ENCODE data around the gene LONRF2.

LONRF2 gene

DNA sequence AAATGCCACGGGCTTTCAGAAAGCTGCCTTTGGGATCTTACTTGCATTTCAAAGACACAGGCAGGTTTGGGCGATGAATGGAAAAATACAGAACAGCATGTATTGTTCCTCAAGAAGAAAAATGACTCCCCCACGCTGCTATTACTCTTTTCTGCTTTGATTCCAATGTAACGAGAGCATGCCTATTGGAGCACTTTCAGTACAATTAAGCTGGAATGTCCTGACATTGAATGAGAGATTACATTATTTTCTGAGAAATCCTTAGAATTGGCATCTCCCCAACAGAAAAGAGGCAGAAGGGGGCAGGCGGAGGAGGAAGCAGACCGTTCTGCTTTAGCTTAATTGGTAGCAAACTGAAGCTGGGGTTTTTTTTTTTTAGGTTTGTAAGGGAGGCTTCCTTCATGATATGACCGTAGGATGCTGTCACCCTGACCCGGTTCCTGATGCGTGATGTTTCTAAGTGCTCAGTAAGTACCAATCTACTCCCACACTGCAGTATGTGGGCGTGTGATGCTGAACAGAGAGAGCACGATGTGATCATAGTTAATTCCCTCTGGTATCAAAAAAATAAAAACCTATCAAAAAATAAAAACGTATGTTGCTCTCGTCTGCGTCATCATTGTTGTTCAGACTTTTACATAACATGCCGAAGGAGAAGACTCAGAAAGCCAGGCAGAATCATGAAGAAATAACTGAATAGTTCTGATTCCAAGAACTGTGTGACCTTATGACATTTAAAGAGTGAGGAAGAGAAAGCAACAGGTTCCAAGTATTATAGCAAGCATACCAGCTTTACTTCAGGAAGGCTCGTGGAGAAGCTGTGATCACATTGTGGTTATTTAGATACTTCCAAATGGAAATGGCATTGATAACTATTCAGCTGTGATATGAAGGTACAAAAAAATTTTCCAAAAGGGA, 40.5 kb downstream of the LONRF2 start:
- Histone ChIP-seq H3K9me3 (replicated peaks in 1 of 11) (no peaks in the 10 kb centered on the region), H4K20me1 (no peaks in the 10 kb centered on the region), H3K4me1 (no peaks in the 10 kb centered on the region), H3K36me3 (no peaks in the 10 kb centered on the region), H3K9ac (no peak overlapping the region), H3K27me3 (0 out of 22 replicates have a peak, but pooled peaks cover 0 to 4% (median 0%) of the 10 kb centered on the region in 11 experiments), H3K4me3 (no peak overlapping the region), H3K4me2 (no peak overlapping the region), H3K27ac (no peak overlapping the region)
- TF ChIP-seq Cebpa-rat (IDR thresholded peaks at IDR 0.05): no peak

DNA sequence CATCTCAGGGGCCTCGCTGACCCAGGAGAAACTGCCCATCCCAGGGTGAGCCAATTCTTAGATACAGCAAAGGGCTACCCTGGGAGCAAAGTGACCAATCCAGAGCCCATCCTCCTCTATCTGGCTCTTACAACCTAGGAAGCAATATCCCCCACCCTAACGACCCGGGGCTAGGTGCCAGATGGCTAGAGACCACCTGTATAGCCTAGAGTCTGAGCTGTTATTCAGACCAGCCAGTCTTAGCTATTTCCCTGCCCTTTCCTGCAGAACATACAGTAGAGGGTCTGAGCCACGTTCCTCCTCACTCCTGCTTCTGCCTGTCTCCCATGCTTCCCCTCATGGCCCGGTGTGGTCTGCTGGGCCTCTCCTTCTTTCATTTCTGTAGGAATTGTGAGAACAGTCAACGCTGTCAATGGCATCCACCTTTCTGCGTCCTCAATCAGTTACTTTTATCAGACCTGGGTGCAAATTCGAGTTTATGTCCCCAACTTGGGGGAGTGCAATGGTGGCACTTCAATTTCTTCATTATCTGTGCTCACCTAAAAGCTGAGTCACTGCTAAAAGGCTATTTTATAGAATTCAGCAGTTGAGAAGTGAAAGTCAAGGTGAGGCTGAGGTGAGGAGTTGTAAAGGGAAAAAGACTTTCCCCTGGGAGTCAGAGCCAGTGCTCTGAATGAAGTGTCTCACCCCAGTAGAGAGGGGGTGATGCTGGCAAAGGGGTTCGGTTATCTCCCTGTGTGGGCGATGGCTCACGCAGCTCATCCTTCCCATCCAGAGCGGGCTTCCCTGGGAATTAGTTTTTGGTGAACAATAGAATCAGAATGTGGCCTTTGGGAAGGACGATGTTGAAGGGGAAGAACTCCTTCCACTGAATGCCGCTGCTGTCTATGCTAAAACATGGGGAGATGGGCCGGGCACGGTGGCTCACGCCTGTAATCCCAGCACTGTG, 42.4 kb downstream of the LONRF2 start:
- TF ChIP-seq Cebpa-rat (IDR thresholded peaks at IDR 0.05): no peak
- H3K27me3 ChIP-seq: no peaks in the 10 kb centered on the region
- H3K27ac ChIP-seq: no peak overlapping the region
- H3K4me1 ChIP-seq: no peaks in the 10 kb centered on the region
- no peaks in the 10 kb centered on the region for H3K9me3 ChIP-seq (replicated peaks in 1 of 11)
- no peaks in the 10 kb centered on the region for H4K20me1 ChIP-seq
- no peak overlapping the region for H3K4me2 ChIP-seq
- no peak overlapping the region for H3K9ac ChIP-seq
- H3K4me3 ChIP-seq: no peak overlapping the region
- H3K36me3 ChIP-seq: no peaks in the 10 kb centered on the region

DNA sequence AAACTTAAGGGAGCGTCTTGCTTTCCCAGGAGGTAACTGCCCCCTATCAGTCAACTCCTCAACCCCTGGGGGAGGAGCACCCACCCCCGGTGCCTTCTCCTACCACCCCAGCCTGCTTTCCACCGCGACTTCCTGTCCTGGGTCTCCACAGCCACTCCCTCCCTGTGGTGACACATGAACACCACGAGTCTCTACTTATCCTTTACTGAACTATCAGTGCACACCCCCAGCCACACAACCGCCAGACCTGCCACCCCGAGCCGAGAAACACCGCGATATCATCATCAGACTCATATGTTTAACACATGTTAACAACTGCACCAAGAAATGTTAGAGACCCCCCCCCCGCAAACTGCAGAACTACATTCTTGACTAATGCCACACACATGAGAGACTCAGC, 43.3 kb downstream of the LONRF2 start:
- no peak overlapping the region for H3K4me2 ChIP-seq
- no peaks in the 10 kb centered on the region for H3K36me3 ChIP-seq
- H3K27me3 ChIP-seq: no peaks in the 10 kb centered on the region
- no peaks in the 10 kb centered on the region for H4K20me1 ChIP-seq
- no peak overlapping the region for H3K9ac ChIP-seq
- TF ChIP-seq Cebpa-rat (IDR thresholded peaks at IDR 0.05): no peak
- no peaks in the 10 kb centered on the region for H3K9me3 ChIP-seq (replicated peaks in 1 of 11)
- no peak overlapping the region for H3K27ac ChIP-seq
- H3K4me1 ChIP-seq: no peaks in the 10 kb centered on the region
- no peak overlapping the region for H3K4me3 ChIP-seq

DNA sequence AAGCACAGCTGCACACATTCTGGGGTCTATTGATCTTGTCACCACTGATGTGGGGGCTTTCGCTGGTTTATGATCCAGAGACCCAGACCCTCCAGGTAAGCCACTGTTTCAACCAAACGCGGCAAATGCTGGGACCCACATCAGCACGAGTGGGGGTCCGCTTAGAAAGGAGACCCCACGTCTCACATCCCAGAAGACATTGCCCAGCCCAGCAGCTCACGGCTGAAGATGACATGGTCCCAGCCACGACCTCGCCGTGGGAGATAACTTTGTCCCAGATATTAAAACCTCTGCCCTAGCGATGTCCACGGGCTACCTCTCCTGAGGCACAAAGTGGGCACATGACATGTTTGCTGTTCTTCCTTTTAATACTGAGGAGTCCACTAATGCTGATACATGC, 43.8 kb downstream of the LONRF2 start:
- Histone ChIP-seq H3K4me1 (no peaks in the 10 kb centered on the region), H4K20me1 (no peaks in the 10 kb centered on the region), H3K9ac (no peak overlapping the region), H3K27me3 (no peaks in the 10 kb centered on the region), H3K27ac (no peak overlapping the region), H3K9me3 (replicated peaks in 1 of 11) (no peaks in the 10 kb centered on the region), H3K4me2 (no peak overlapping the region), H3K4me3 (no peak overlapping the region), H3K36me3 (no peaks in the 10 kb centered on the region)
- TF ChIP-seq Cebpa-rat (IDR thresholded peaks at IDR 0.05): no peak

DNA sequence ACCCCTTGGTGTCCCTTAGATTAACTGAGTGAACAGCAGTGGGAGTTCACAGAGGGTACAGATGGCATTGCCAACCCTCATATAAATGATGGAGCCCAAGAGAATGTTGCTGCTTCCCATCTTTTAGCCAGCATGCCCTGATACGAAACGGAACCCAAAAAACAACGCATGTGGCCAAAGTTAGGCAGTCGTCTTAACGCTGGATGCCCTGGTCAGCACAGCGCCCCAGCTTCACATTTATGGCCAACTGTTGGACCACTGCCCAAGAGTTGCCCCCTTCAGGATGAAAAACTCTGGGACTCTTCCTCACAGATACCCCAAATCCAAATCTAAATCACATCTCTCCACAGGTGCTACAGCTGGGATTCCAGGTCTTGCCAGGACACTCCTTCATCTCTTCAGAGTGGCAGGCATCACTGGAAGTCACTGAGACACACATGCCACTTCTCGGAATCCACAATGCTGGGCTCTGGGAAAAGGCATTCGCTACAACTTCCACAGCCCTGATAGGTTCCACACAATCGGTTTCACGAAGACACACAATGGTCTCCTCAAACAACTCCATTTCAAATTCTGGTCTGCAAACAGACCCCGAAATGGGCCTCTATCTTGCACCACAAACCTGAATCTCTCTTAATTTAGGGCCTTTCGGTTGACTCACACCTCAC, 44.6 kb downstream of the LONRF2 start:
- H3K4me2 ChIP-seq: no peak overlapping the region
- H3K4me3 ChIP-seq: no peak overlapping the region
- no peak overlapping the region for H3K9ac ChIP-seq
- no peaks in the 10 kb centered on the region for H3K27me3 ChIP-seq
- H3K9me3 ChIP-seq (replicated peaks in 1 of 11): no peaks in the 10 kb centered on the region
- H3K36me3 ChIP-seq: no peaks in the 10 kb centered on the region
- H3K27ac ChIP-seq: no peak overlapping the region
- no peak for TF ChIP-seq Cebpa-rat (IDR thresholded peaks at IDR 0.05)
- no peaks in the 10 kb centered on the region for H4K20me1 ChIP-seq
- H3K4me1 ChIP-seq: no peaks in the 10 kb centered on the region

DNA sequence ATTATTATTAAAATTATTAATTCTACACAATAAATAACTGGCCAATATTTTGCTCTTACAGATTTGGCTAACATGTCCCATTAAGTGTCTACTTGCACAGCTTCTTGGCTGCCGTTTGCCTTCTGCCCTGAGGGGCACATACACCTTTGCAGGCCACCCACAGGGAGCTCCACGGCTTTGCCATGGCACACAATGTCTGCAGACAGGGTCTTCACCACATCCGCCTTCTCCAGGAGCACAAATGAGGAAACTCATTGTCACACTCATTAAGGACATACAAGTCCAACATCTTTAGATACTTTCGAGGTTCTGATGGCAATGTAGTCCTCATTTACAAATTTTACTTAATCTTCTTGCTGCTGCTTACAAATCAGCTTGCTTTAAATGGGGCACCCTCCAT, 45.6 kb downstream of the LONRF2 start:
- Histone ChIP-seq H3K9me3 (replicated peaks in 1 of 11) (no peaks in the 10 kb centered on the region), H3K4me3 (no peak overlapping the region)

DNA sequence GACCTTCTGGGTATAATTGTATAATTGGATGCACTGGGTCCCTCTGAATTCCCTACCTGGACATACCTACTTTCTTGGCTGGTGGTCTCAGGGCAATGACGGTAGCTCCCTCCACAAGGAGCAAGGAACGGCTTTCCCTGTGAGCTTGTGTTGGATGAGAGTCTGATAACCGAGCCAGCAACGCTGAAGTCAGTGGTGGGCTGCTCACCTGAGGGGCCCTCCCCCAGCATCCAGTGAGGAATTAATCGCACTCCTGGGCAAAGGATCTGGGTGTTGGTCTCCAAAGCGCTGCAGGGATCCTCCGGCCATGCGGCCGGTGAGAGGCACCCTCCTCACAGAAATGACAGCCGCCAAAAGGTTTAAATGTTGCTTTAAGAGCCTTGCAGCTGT, 47.1 kb downstream of the LONRF2 start:
- no peak overlapping the region for H3K4me3 ChIP-seq
- no peaks in the 10 kb centered on the region for H4K20me1 ChIP-seq
- no peaks in the 10 kb centered on the region for H3K36me3 ChIP-seq
- TF ChIP-seq Cebpa-rat (IDR thresholded peaks at IDR 0.05): no peak
- no peaks in the 10 kb centered on the region for H3K27me3 ChIP-seq
- H3K4me1 ChIP-seq: peaks cover 0 to 5% (median 0%) of the 10 kb centered on the region in 10 experiments; a peak in 2 of 20 replicates
- no peak overlapping the region for H3K4me2 ChIP-seq
- no peak overlapping the region for H3K27ac ChIP-seq
- no peaks in the 10 kb centered on the region for H3K9me3 ChIP-seq (replicated peaks in 1 of 11)
- H3K9ac ChIP-seq: no peak overlapping the region

More for the DNA sequence above, 45.6 kb downstream of the LONRF2 start:
- H3K4me1 ChIP-seq: no peaks in the 10 kb centered on the region
- no peaks in the 10 kb centered on the region for H3K36me3 ChIP-seq
- no peak overlapping the region for H3K9ac ChIP-seq
- no peaks in the 10 kb centered on the region for H3K27me3 ChIP-seq
- no peak overlapping the region for H3K4me2 ChIP-seq
- no peaks in the 10 kb centered on the region for H4K20me1 ChIP-seq
- no peak overlapping the region for H3K27ac ChIP-seq
- no peak for TF ChIP-seq Cebpa-rat (IDR thresholded peaks at IDR 0.05)

DNA sequence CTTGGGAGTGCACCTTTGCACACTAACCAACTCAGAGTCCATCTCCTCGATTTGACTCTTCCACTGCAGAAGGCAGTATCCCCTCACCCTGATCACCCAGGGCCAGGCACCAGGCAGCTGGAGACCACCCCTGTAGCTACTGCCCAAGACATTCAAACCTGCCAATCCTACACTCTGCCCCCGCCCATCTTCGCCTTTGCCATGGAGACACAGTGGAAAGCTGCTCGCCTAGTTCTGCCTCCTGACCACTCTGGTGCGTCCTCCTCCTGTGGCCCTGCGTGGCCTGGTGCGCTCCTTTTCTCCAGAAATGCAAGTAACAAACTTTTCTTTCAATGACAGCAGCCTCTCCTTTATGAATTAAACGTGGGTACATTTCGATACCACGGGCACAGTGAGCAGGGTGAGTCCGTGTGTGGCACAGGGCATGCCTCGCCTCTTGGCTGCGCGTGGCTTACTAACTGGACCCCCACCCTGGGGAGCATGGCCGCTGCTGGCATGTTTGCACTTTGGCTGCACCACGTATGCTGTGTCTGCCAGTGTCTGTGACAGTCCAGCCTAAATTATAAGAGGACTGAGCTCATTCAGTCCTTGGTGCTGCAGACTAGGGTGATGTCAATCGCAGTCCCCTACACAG, 47.6 kb downstream of the LONRF2 start:
- Histone ChIP-seq H3K4me3 (no peak overlapping the region), H3K36me3 (no peaks in the 10 kb centered on the region), H3K4me2 (no peak overlapping the region), H3K27me3 (no peaks in the 10 kb centered on the region), H3K4me1 (peaks cover 0 to 5% (median 0%) of the 10 kb centered on the region in 10 experiments; a peak in 2 of 20 replicates), H4K20me1 (no peaks in the 10 kb centered on the region), H3K9me3 (replicated peaks in 1 of 11) (no peaks in the 10 kb centered on the region), H3K9ac (no peak overlapping the region), H3K27ac (no peak overlapping the region)
- no peak for TF ChIP-seq Cebpa-rat (IDR thresholded peaks at IDR 0.05)

DNA sequence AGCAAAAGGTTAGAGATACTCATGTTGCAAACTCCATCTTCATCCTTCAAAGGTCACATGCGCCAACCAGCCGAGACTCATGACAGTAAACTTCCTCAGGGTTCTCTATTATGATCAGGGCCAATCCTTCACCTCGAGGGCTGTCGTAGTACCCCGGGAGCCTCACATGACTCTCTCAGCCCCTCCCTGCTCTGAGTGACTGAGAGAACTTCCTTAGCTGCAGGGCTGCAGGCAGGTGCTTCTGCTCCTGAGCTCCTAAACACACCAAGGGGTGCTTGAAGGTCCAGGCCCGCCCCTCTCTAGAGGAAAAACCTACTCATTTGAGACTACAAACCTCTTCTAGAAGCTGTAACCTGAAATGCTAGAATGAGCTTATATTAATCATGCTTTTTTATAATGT, 48.2 kb downstream of the LONRF2 start:
- no peak for TF ChIP-seq Cebpa-rat (IDR thresholded peaks at IDR 0.05)
- Histone ChIP-seq H3K4me1 (peaks cover 0 to 5% (median 0%) of the 10 kb centered on the region in 10 experiments; a peak in 2 of 20 replicates), H3K27ac (no peak overlapping the region), H3K27me3 (no peaks in the 10 kb centered on the region), H3K9me3 (replicated peaks in 1 of 11) (no peaks in the 10 kb centered on the region), H3K4me2 (no peak overlapping the region), H3K36me3 (no peaks in the 10 kb centered on the region), H3K9ac (no peak overlapping the region), H4K20me1 (no peaks in the 10 kb centered on the region), H3K4me3 (no peak overlapping the region)

Data from BLaER1 treated with 17β-estradiol and CSF1 and Interleukin-3, amounts not matched to agents 10 nM and 100 nM (cell line).